Loucy (cell line): ENCODE results near the gene ATP1A1.

Experiments
- H2AFZ ChIP-seq: fragments of 200-600 bp; sonication (generic); 2 replicates; pipeline ENCODE4 v1.6.0; 2016; ENCODE audit warnings: antibody characterized with exemption, mild to moderate bottlenecking, low read length, moderate library complexity
- H3F3A ChIP-seq: fragments of 200-600 bp; 2 replicates; pipeline ENCODE4 v1.6.0; 2016; ENCODE audit warnings: antibody characterized with exemption, low read depth, mild to moderate bottlenecking
- H3K27me3 ChIP-seq: fragments of 200-600 bp; sonication (generic); 2 replicates; pipeline ENCODE4 v1.6.1; 2014; ENCODE audit warnings: low read length, mild to moderate bottlenecking; ENCODE audit not compliant: insufficient read depth, poor library complexity, severe bottlenecking
- H3K36me3 ChIP-seq: fragments of 200-600 bp; sonication (generic); 2 replicates; pipeline ENCODE4 v1.6.1; 2016; ENCODE audit warnings: low read length; ENCODE audit not compliant: insufficient read depth
- H3K4me1 ChIP-seq: fragments of 200-600 bp; sonication (generic); 2 replicates; pipeline ENCODE4 v1.5.1; 2014; ENCODE audit warnings: low read length, mild to moderate bottlenecking; ENCODE audit not compliant: insufficient read depth, poor library complexity, severe bottlenecking
- H3K4me2 ChIP-seq: fragments of 200-600 bp; sonication (generic); 2 replicates; pipeline ENCODE4 v1.6.0; 2014; ENCODE audit warnings: antibody characterized with exemption, low read length, low read depth, mild to moderate bottlenecking; ENCODE audit not compliant: poor library complexity, severe bottlenecking
- H3K4me3 ChIP-seq: fragments of 200-600 bp; sonication (generic); 2 replicates; pipeline ENCODE4 v1.5.1; 2014; ENCODE audit warnings: low read length, mild to moderate bottlenecking, mixed read lengths; ENCODE audit not compliant: poor library complexity, severe bottlenecking
- H3K79me2 ChIP-seq: fragments of 200-600 bp; sonication (generic); 2 replicates; pipeline ENCODE4 v1.6.1; 2014; ENCODE audit warnings: low read length; ENCODE audit not compliant: insufficient read depth
- H3K9ac ChIP-seq: fragments of 200-600 bp; sonication (generic); 2 replicates; pipeline ENCODE4 v1.6.0; 2014; ENCODE audit warnings: mild to moderate bottlenecking, low read depth, low read length, moderate library complexity; ENCODE audit not compliant: poor library complexity, severe bottlenecking
- H3K9me2 ChIP-seq: fragments of 200-600 bp; sonication (generic); replicated peaks from 2 replicates; pipeline ENCODE4 v1.6.1; 2016; ENCODE audit warnings: low read depth, low read length, mixed read lengths
- H3K9me3 ChIP-seq: fragments of 200-600 bp; sonication (generic); 2 replicates; pipeline ENCODE4 v1.6.1; 2014; ENCODE audit warnings: mild to moderate bottlenecking, antibody characterized with exemption, low read length, low read depth; ENCODE audit not compliant: insufficient read depth
- H4K20me1 ChIP-seq: fragments of 200-600 bp; sonication (generic); 2 replicates; pipeline ENCODE4 v1.6.0; 2014; ENCODE audit warnings: antibody characterized with exemption, low read length, mild to moderate bottlenecking; ENCODE audit not compliant: insufficient read depth, poor library complexity, severe bottlenecking
- CTCF ChIP-seq: fragments of 200-600 bp; sonication (generic); conservative IDR thresholded peaks from 2 replicates; pipeline ENCODE4 v1.5.1; 2014; ENCODE audit warnings: mild to moderate bottlenecking, antibody characterized with exemption, low read length
- EZH2phosphoT487 ChIP-seq: fragments of 200-600 bp; IDR thresholded peaks from 2 replicates; pipeline ENCODE4 v1.6.1; 2018; ENCODE audit warnings: antibody characterized with exemption, mild to moderate bottlenecking, moderate library complexity, borderline replicate concordance

The ATP1A1 gene

DNA sequence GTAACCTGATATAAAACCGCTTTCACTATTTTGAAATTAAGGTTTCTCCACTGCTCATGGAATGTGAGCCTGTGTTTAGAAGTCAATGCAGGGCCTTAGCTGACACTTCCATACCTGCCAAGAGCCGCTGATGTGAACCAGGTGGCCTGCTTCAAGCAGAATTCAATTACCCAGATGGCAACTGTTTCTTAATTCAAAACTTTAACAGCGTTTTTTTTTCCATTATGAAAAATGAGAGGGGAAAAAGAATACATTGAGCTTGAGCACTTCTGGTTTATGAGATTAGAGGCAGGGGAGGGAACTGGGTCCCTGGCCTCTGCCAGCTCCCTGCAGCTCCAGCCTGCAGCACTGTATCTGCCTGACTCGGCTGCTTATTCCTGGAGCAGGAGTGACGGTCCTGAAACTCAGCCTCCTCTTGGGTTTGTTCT, 7.7 kb upstream of the ATP1A1 start:
- Histone ChIP-seq H2AFZ (no peak overlapping the region), H3K4me3 (no peak overlapping the region), H3K79me2 (no peaks in the 10 kb centered on the region), H3K4me1 (no peaks in the 10 kb centered on the region), H3K9me2 (no peaks in the 10 kb centered on the region), H4K20me1 (no peaks in the 10 kb centered on the region), H3K9me3 (no peaks in the 10 kb centered on the region), H3K36me3 (no peaks in the 10 kb centered on the region), H3F3A (no peaks in the 10 kb centered on the region), H3K4me2 (no peak overlapping the region), H3K27me3 (no peaks in the 10 kb centered on the region), H3K9ac (no peak overlapping the region)
- TF ChIP-seq EZH2phosphoT487 = no peak
- TF ChIP-seq CTCF = no peak

DNA sequence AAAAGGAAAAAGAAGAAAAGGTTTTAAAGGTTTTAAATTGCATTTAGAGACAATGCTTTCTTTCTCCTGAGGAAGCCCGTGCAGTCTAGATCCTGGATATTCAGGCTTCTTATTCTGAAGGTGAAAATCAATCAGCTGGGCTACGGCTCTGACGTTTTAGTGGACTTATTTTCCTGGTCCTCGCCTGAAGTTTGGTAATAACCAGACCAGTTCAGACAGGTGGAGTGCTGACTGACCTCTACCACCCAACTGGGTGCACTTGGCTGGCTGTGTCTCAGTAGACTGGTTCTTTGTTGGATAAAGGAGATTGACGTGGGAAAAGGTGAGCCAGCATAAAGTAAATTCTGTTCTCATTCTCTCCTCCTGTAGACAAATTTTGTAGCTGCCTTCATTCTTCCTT, 7.2 kb upstream of the ATP1A1 start:
- TF ChIP-seq CTCF = no peak
- no peaks in the 10 kb centered on the region for H3K79me2 ChIP-seq
- H3K9ac ChIP-seq = no peak overlapping the region
- H3K4me1 ChIP-seq = no peaks in the 10 kb centered on the region
- H3F3A ChIP-seq = no peaks in the 10 kb centered on the region
- no peaks in the 10 kb centered on the region for H3K36me3 ChIP-seq
- H2AFZ ChIP-seq = no peak overlapping the region
- no peak overlapping the region for H3K4me3 ChIP-seq
- H3K27me3 ChIP-seq = no peaks in the 10 kb centered on the region
- no peaks in the 10 kb centered on the region for H3K9me3 ChIP-seq
- H3K9me2 ChIP-seq = no peaks in the 10 kb centered on the region
- no peak overlapping the region for H3K4me2 ChIP-seq
- no peaks in the 10 kb centered on the region for H4K20me1 ChIP-seq

GRCh38 chr1:116367256-116367945, 5.6 kb upstream of the ATP1A1 start:
- no peaks in the 10 kb centered on the region for H4K20me1 ChIP-seq
- H3K4me1 ChIP-seq = no peaks in the 10 kb centered on the region
- no peaks in the 10 kb centered on the region for H3K27me3 ChIP-seq
- no peaks in the 10 kb centered on the region for H3F3A ChIP-seq
- TF ChIP-seq EZH2phosphoT487 (no peak), CTCF (no peak)
- no peaks in the 10 kb centered on the region for H3K36me3 ChIP-seq
- no peak overlapping the region for H3K9ac ChIP-seq
- H3K9me2 ChIP-seq = no peaks in the 10 kb centered on the region
- H3K9me3 ChIP-seq = no peaks in the 10 kb centered on the region
- no peak overlapping the region for H2AFZ ChIP-seq
- no peaks in the 10 kb centered on the region for H3K79me2 ChIP-seq
- H3K4me2 ChIP-seq = no peak overlapping the region
- H3K4me3 ChIP-seq = no peak overlapping the region
